ENCODE data around the gene RELN. TPM values are rescaled to one million over a fixed set of nuclear protein-coding genes. Genes with fewer than 3 reads are reported as not detected.

The RELN gene
- total RNA-seq, 1 donor from 2014 or later = 5.4 TPM

- H3K27ac Mint-ChIP-seq = no peak overlapping the region
- no peaks in the 10 kb centered on the region for H3K9me3 Mint-ChIP-seq (ENCODE audit: low read depth)
- H3K36me3 Mint-ChIP-seq (ENCODE audit: insufficient read depth) = no peaks in the 10 kb centered on the region
- no peak for DNase-seq (ENCODE audit: low spot score, unreplicated experiment)
- TF ChIP-seq CTCF (IDR thresholded peaks at IDR 0.05; ENCODE audit: unreplicated experiment) = no peak
- H3K4me1 Mint-ChIP-seq (ENCODE audit: low read depth) = peaks cover 5% of the 10 kb centered on the region
- no peak overlapping the region for H3K4me3 Mint-ChIP-seq (ENCODE audit: low read depth)
- no peaks in the 10 kb centered on the region for H3K27me3 Mint-ChIP-seq
Measured at GRCh38 chr7:103630318-103630717, 359.1 kb downstream of the RELN start.

GRCh38 chr7:103628742-103629141 is 360.7 kb downstream of the RELN start:
- H3K4me1 Mint-ChIP-seq (ENCODE audit: low read depth) = peaks cover 5% of the 10 kb centered on the region
- no peaks in the 10 kb centered on the region for H3K36me3 Mint-ChIP-seq (ENCODE audit: insufficient read depth)
- H3K27me3 Mint-ChIP-seq = no peaks in the 10 kb centered on the region
- no peak overlapping the region for H3K4me3 Mint-ChIP-seq (ENCODE audit: low read depth)
- H3K9me3 Mint-ChIP-seq (ENCODE audit: low read depth) = no peaks in the 10 kb centered on the region
- no peak for DNase-seq (ENCODE audit: low spot score, unreplicated experiment)
- TF ChIP-seq CTCF (IDR thresholded peaks at IDR 0.05; ENCODE audit: unreplicated experiment) = no peak
- H3K27ac Mint-ChIP-seq = no peak overlapping the region

GRCh38 chr7:103626776-103627175 is 362.7 kb downstream of the RELN start:
- Mint-ChIP-seq H3K4me1 (ENCODE audit: low read depth) (peaks cover 7% of the 10 kb centered on the region), H3K36me3 (ENCODE audit: insufficient read depth) (no peaks in the 10 kb centered on the region), H3K27ac (no peak overlapping the region), H3K9me3 (ENCODE audit: low read depth) (no peaks in the 10 kb centered on the region), H3K27me3 (no peaks in the 10 kb centered on the region), H3K4me3 (ENCODE audit: low read depth) (no peak overlapping the region)
- no peak for TF ChIP-seq CTCF (IDR thresholded peaks at IDR 0.05; ENCODE audit: unreplicated experiment)
- DNase-seq (ENCODE audit: low spot score, unreplicated experiment) = no peak

GRCh38 chr7:103622274-103622673 is 367.2 kb downstream of the RELN start:
- Mint-ChIP-seq H3K9me3 (ENCODE audit: low read depth) (no peaks in the 10 kb centered on the region), H3K27ac (no peak overlapping the region), H3K4me1 (ENCODE audit: low read depth) (peaks cover 7% of the 10 kb centered on the region), H3K36me3 (ENCODE audit: insufficient read depth) (no peaks in the 10 kb centered on the region), H3K4me3 (ENCODE audit: low read depth) (no peak overlapping the region), H3K27me3 (peaks cover 4% of the 10 kb centered on the region)
- DNase-seq (ENCODE audit: low spot score, unreplicated experiment) = no peak
- TF ChIP-seq CTCF (IDR thresholded peaks at IDR 0.05; ENCODE audit: unreplicated experiment) = no peak

GRCh38 chr7:103613655-103614642 is 375.5 kb downstream of the RELN start:
- H3K27me3 Mint-ChIP-seq = no peaks in the 10 kb centered on the region
- no peak for DNase-seq (ENCODE audit: low spot score, unreplicated experiment)

More at GRCh38 chr7:103613655-103614642, 375.5 kb downstream of the RELN start:
- Mint-ChIP-seq H3K36me3 (ENCODE audit: insufficient read depth) (no peaks in the 10 kb centered on the region), H3K9me3 (ENCODE audit: low read depth) (no peaks in the 10 kb centered on the region), H3K4me1 (ENCODE audit: low read depth) (no peaks in the 10 kb centered on the region), H3K27ac (no peak overlapping the region), H3K4me3 (ENCODE audit: low read depth) (no peak overlapping the region)
- no peak for TF ChIP-seq CTCF (IDR thresholded peaks at IDR 0.05; ENCODE audit: unreplicated experiment)

Data from progenitor cell of endocrine pancreas (in vitro differentiated cells).